Left renal cortex interstitium (tissue), 4 donors: ENCODE data around the gene MYBPC2. TPM values are rescaled to one million over a fixed set of nuclear protein-coding genes. Genes with fewer than 3 reads are reported as not detected.
"Not testable (repeated sequence)": the region's sequence is repeated elsewhere in the genome, so short reads cannot be mapped to it uniquely, and the experiment has no call there.

Source experiments
- DNase-seq, 4 donors: peaks; one replicate each; pipeline ENCODE4 v3.0.0-alpha.2; 2013; ENCODE audit warnings: low read depth in 4 of 4, low spot score in 2 of 4, missing footprints in 1 of 4
- polyA plus RNA-seq, 4 donors: library from polyadenylated mRNA; unstranded; fragments of 120-200 nt; gene quantifications; one replicate each; pipeline ENCODE4 v1.2.1, GENCODE V29; 2013; ENCODE audit not compliant: insufficient read length in 4 of 4

MYBPC2 gene
- polyA plus RNA-seq, 4 donors = 0.86 to 1.9 (median 1.2) TPM

GRCh38 chr19:50453243-50453642 is 20.6 kb downstream of the MYBPC2 start:
- DNase-seq = no peak

GRCh38 chr19:50455992-50456391 is 23.3 kb downstream of the MYBPC2 start:
- no peak for DNase-seq

GRCh38 chr19:50457300-50457699 is 24.6 kb downstream of the MYBPC2 start:
- DNase-seq = no peak

GRCh38 chr19:50458396-50459066 is 25.8 kb downstream of the MYBPC2 start:
- DNase-seq = peak in 1 of 4 donors; percentile 10

- no peak for DNase-seq
These were observed 26.4 kb downstream of the MYBPC2 start for GRCh38 chr19:50459067-50459456.

GRCh38 chr19:50459638-50460037 is 26.9 kb downstream of the MYBPC2 start:
- no peak for DNase-seq

- DNase-seq = peak in 1 of 4 donors; percentile 10
These were observed 27.6 kb downstream of the MYBPC2 start for GRCh38 chr19:50460161-50460765.

- DNase-seq = peak in 1 of 4 donors; percentile 40
These were observed 28.6 kb downstream of the MYBPC2 start for GRCh38 chr19:50461066-50461875.

GRCh38 chr19:50462970-50463369 is 30.3 kb downstream of the MYBPC2 start:
- no peak for DNase-seq

GRCh38 chr19:50464348-50464747 is 31.7 kb downstream of the MYBPC2 start:
- no peak for DNase-seq

GRCh38 chr19:50465000-50465399 is 32.3 kb downstream of the MYBPC2 start:
- no peak for DNase-seq

GRCh38 chr19:50465986-50466705 is 33.5 kb downstream of the MYBPC2 start:
- DNase-seq = no peak

- DNase-seq = no peak
These were observed 34.0 kb downstream of the MYBPC2 start for GRCh38 chr19:50466706-50467039.

GRCh38 chr19:50467566-50467965 is 34.9 kb downstream of the MYBPC2 start:
- no peak for DNase-seq

- no peak for DNase-seq
These were observed 36.1 kb downstream of the MYBPC2 start for GRCh38 chr19:50468818-50469217.

- not testable (repeated sequence) for DNase-seq
These were observed 40.6 kb downstream of the MYBPC2 start for GRCh38 chr19:50473336-50473735.

GRCh38 chr19:50475101-50475568 is 42.4 kb downstream of the MYBPC2 start:
- DNase-seq = no peak

GRCh38 chr19:50475736-50476223 is 43.1 kb downstream of the MYBPC2 start:
- no peak for DNase-seq

GRCh38 chr19:50476224-50476906 is 43.7 kb downstream of the MYBPC2 start, which contains the start of the genes EMC10 and GARIN5A:
Gene EMC10, plus strand, starts transcription at chr19:50476507. Its CDS starts 38 bp downstream, at chr19:50476545.
Gene GARIN5A, minus strand, starts transcription at chr19:50476848. Its CDS starts 460 bp downstream, at chr19:50476388.
- DNase-seq = peak; percentile 64 to 89 (median 86)

- no peak for DNase-seq
These were observed 44.2 kb downstream of the MYBPC2 start for GRCh38 chr19:50476907-50477238.
